ENCODE measurements around the gene SF3B6.

Gene SF3B6

GRCh38 chr2:24024018-24024417 is 52.1 kb downstream of the SF3B6 start:
- Histone ChIP-seq H3K4me3 (ENCODE audit: low read length) (no peak overlapping the region), H3K9ac (ENCODE audit: low read depth, low read length) (peak overlapping the region; percentile 66; the same call in 1 of the 2 replicates), H3K4me1 (ENCODE audit: insufficient read depth, low read length) (peaks cover 18% of the 10 kb centered on the region; the same call in 1 of the 2 replicates), H3K27ac (ENCODE audit: low read length) (no peak overlapping the region), H3K27me3 (ENCODE audit: insufficient read depth, low read length) (no peaks in the 10 kb centered on the region), H3K36me3 (ENCODE audit: insufficient read depth, low read depth, low read length) (peaks cover 28% of the 10 kb centered on the region; the same call in 1 of the 2 replicates), H3K9me3 (ENCODE audit: insufficient read depth, low read depth, low read length) (no peaks in the 10 kb centered on the region)

GRCh38 chr2:24022975-24023575 is 53.1 kb downstream of the SF3B6 start:
- Histone ChIP-seq H3K4me3 (ENCODE audit: low read length) (no peak overlapping the region), H3K27ac (ENCODE audit: low read length) (no peak overlapping the region), H3K9me3 (ENCODE audit: insufficient read depth, low read depth, low read length) (no peaks in the 10 kb centered on the region), H3K9ac (ENCODE audit: low read depth, low read length) (no peak overlapping the region), H3K4me1 (ENCODE audit: insufficient read depth, low read length) (peaks cover 18% of the 10 kb centered on the region; the same call in 1 of the 2 replicates), H3K27me3 (ENCODE audit: insufficient read depth, low read length) (no peaks in the 10 kb centered on the region), H3K36me3 (ENCODE audit: insufficient read depth, low read depth, low read length) (peaks cover 22% of the 10 kb centered on the region; the same call in 1 of the 2 replicates)

GRCh38 chr2:24022324-24022974 is 53.7 kb downstream of the SF3B6 start:
- H3K4me1 ChIP-seq (ENCODE audit: insufficient read depth, low read length) = peaks cover 16% of the 10 kb centered on the region; the same call in 1 of the 2 replicates
- H3K9ac ChIP-seq (ENCODE audit: low read depth, low read length) = no peak overlapping the region
- no peaks in the 10 kb centered on the region for H3K27me3 ChIP-seq (ENCODE audit: insufficient read depth, low read length)
- H3K27ac ChIP-seq (ENCODE audit: low read length) = no peak overlapping the region
- H3K4me3 ChIP-seq (ENCODE audit: low read length) = no peak overlapping the region
- no peaks in the 10 kb centered on the region for H3K9me3 ChIP-seq (ENCODE audit: insufficient read depth, low read depth, low read length)
- H3K36me3 ChIP-seq (ENCODE audit: insufficient read depth, low read depth, low read length) = peaks cover 22% of the 10 kb centered on the region; the same call in 1 of the 2 replicates

- Histone ChIP-seq H3K27ac (ENCODE audit: low read length) (no peak overlapping the region), H3K9ac (ENCODE audit: low read depth, low read length) (no peak overlapping the region), H3K9me3 (ENCODE audit: insufficient read depth, low read depth, low read length) (no peaks in the 10 kb centered on the region), H3K36me3 (ENCODE audit: insufficient read depth, low read depth, low read length) (peaks cover 22% of the 10 kb centered on the region; the same call in 1 of the 2 replicates), H3K4me1 (ENCODE audit: insufficient read depth, low read length) (peaks cover 9% of the 10 kb centered on the region; the same call in 1 of the 2 replicates), H3K27me3 (ENCODE audit: insufficient read depth, low read length) (no peaks in the 10 kb centered on the region), H3K4me3 (ENCODE audit: low read length) (no peak overlapping the region)
Measured at GRCh38 chr2:24021122-24021998, 54.8 kb downstream of the SF3B6 start.

GRCh38 chr2:24020244-24020643 is 55.9 kb downstream of the SF3B6 start:
- no peak overlapping the region for H3K9ac ChIP-seq (ENCODE audit: low read depth, low read length)
- peaks cover under 1% of the 10 kb centered on the region; the same call in 1 of the 2 replicates for H3K4me1 ChIP-seq (ENCODE audit: insufficient read depth, low read length)
- no peaks in the 10 kb centered on the region for H3K9me3 ChIP-seq (ENCODE audit: insufficient read depth, low read depth, low read length)
- peaks cover 19% of the 10 kb centered on the region; the same call in 1 of the 2 replicates for H3K36me3 ChIP-seq (ENCODE audit: insufficient read depth, low read depth, low read length)
- no peak overlapping the region for H3K4me3 ChIP-seq (ENCODE audit: low read length)
- H3K27ac ChIP-seq (ENCODE audit: low read length) = no peak overlapping the region
- no peaks in the 10 kb centered on the region for H3K27me3 ChIP-seq (ENCODE audit: insufficient read depth, low read length)

- H3K27me3 ChIP-seq (ENCODE audit: insufficient read depth, low read length) = no peaks in the 10 kb centered on the region
- no peak overlapping the region for H3K9ac ChIP-seq (ENCODE audit: low read depth, low read length)
- H3K36me3 ChIP-seq (ENCODE audit: insufficient read depth, low read depth, low read length) = peaks cover 14% of the 10 kb centered on the region; the same call in 1 of the 2 replicates
- no peak overlapping the region for H3K27ac ChIP-seq (ENCODE audit: low read length)
- no peaks in the 10 kb centered on the region for H3K9me3 ChIP-seq (ENCODE audit: insufficient read depth, low read depth, low read length)
- no peaks in the 10 kb centered on the region; the same call in 1 of the 2 replicates for H3K4me1 ChIP-seq (ENCODE audit: insufficient read depth, low read length)
- H3K4me3 ChIP-seq (ENCODE audit: low read length) = no peak overlapping the region
Measured at GRCh38 chr2:24019729-24020128, 56.4 kb downstream of the SF3B6 start.

- Histone ChIP-seq H3K27ac (ENCODE audit: low read length) (no peak overlapping the region), H3K4me3 (ENCODE audit: low read length) (no peak overlapping the region), H3K27me3 (ENCODE audit: insufficient read depth, low read length) (no peaks in the 10 kb centered on the region), H3K4me1 (ENCODE audit: insufficient read depth, low read length) (no peaks in the 10 kb centered on the region; the same call in 1 of the 2 replicates), H3K9ac (ENCODE audit: low read depth, low read length) (no peak overlapping the region), H3K36me3 (ENCODE audit: insufficient read depth, low read depth, low read length) (peaks cover 4% of the 10 kb centered on the region; the same call in 1 of the 2 replicates), H3K9me3 (ENCODE audit: insufficient read depth, low read depth, low read length) (no peaks in the 10 kb centered on the region)
Measured at GRCh38 chr2:24018241-24018640, 57.9 kb downstream of the SF3B6 start.

GRCh38 chr2:24017711-24018110 is 58.4 kb downstream of the SF3B6 start:
- no peaks in the 10 kb centered on the region for H3K9me3 ChIP-seq (ENCODE audit: insufficient read depth, low read depth, low read length)
- H3K4me3 ChIP-seq (ENCODE audit: low read length) = no peak overlapping the region
- H3K4me1 ChIP-seq (ENCODE audit: insufficient read depth, low read length) = no peaks in the 10 kb centered on the region; the same call in 1 of the 2 replicates
- H3K27ac ChIP-seq (ENCODE audit: low read length) = no peak overlapping the region
- H3K9ac ChIP-seq (ENCODE audit: low read depth, low read length) = no peak overlapping the region
- H3K27me3 ChIP-seq (ENCODE audit: insufficient read depth, low read length) = no peaks in the 10 kb centered on the region
- 0 out of 2 replicates have a peak, but pooled peaks cover 4% of the 10 kb centered on the region for H3K36me3 ChIP-seq (ENCODE audit: insufficient read depth, low read depth, low read length)
